ENCODE results near the gene AOAH.

Gene AOAH

DNA sequence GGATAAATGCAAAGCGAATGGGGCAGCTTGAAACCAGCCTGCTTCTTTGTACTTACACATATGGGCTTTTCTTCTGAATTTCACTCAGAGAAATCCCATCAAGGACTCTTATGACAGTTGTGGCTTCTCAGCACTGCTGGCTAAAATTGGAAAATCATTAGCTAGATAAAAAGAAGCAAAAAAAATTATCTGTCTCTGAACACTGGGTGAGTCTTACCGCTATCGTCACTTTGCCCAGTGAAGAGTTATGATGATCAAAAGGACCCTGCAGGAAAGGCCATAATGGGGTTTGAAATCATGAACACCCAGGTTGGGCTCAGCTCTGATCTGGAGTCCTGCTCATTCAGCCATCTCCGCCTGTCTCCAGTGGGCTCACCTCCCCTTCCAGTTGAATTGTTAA is 34.3 kb downstream of the AOAH start:
- no peak for DNase-seq

DNA sequence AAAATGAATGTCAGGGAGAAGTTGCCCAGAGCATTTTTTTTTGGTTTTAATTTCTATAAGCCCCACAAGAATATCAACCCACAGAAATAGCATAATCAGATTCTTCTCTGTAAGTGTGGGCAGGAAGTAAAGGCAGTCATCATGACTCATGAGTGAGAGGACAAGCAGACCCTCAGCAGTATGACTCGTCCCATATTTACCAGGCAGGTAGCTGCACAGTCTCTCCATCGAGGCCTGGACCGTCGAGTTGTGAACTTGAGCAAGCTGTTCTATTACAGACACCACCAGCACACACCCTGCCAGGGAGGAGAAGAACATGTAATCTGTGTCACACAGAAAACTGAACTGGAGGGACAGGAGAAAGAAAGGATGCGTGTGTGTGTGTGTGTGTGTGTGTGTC is 37.8 kb downstream of the AOAH start:
- DNase-seq = no peak

DNA sequence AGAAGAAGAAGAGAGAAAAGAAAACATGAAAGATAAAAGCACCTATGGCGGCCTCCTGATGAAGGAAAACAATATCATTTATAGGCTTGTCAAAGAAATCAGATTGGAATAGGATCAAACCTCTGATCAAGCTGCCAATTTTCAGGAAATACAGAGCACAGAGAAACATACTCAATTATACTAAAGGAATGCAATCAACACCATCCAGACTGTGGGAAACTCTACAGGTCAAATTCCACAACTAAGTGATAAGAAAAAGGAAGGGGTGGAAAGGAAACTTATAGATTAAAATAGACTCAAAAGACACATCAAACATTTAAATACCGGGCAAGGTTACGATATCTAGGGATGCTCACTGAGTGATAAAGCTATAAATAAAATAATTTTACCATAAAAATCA is 39.3 kb downstream of the AOAH start:
- no peak for DNase-seq

- no peak for DNase-seq
Measured at GRCh38 chr7:36683695-36684357, 40.5 kb downstream of the AOAH start.

GRCh38 chr7:36683111-36683510 is 41.2 kb downstream of the AOAH start:
- DNase-seq = no peak

DNA sequence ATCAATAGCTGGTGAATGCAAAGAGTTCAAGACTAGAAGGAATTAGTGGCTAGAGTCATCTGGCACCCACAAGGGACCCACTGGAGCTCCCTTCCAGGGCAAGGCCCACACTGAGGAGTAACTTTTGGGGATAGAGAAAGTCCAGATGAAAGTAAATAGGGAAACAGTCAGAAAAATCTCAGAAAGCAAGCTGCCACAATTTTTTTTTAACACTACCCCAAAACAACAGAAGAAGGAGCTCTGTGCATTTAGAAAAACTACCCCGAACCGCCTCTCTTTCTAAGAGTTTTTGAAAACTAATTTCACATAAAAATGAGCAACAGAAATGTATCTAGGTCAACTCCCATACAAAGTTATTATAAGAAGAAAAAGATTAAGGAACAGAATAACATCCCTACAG is 42.2 kb downstream of the AOAH start:
- DNase-seq = no peak

- no peak for DNase-seq
Measured at GRCh38 chr7:36677769-36678437, 46.4 kb downstream of the AOAH start.

DNA sequence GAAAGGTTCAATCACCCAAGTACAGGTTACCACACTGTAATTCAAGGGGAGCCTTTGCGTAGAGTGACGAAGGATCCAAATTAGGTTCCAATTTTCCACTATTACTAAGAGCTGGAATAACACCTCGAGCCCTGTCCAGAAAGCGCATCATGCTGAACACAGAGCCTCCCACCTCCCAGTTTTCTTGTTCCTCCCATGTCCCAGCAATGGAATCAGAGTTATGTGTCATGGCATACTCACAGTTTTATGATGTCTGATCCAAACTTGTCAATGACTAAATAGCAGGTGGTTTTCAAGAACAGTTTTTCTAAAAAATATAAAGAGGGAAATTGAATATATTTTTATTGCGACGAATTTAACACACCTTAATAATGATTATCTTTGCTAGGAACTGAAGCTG is 50.6 kb downstream of the AOAH start:
- DNase-seq = no peak

DNA sequence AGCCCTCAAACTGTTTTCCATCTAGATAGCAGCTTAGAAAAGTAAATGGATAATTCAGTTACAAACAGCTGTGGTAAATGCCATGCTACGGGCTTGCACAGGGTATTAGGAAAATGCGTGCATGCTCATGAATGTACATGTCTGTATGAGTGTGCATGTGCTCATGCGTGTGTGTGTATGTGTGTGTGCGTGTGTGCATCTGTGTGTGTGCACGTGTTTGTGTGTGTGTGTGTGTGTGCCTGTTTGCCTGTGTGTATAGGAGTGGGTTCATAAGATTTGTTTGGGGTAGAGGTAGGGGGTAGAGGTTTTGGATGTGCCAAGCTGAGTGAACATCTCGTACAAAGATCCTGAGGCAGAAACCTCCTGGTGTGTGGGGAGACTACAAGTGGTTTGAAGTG is 52.9 kb downstream of the AOAH start:
- no peak for DNase-seq

GRCh38 chr7:36670585-36671431 is 53.5 kb downstream of the AOAH start:
- peak; percentile 50 for DNase-seq

DNA sequence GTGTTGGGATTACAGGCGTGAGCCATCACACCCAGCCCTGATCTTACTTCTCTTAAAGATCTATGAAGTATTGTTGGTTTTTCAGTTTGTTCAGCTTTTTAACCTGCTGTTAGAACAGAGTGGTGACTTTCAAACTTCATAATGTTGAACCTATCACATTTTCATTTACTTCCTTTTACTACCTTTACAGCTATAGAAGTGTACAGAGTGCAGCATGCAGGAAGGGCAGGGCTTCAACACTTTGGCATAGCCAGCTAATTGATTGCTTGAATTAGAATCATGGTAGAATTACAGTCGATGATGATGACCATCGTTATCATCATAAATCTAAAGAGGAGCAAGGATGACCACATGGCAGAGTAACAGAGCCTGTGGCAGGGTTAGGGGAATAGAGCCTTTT is 55.5 kb downstream of the AOAH start:
- DNase-seq = no peak

GRCh38 chr7:36668080-36668479 is 56.2 kb downstream of the AOAH start:
- no peak for DNase-seq

GRCh38 chr7:36667007-36667745 is 57.1 kb downstream of the AOAH start:
- no peak for DNase-seq

GRCh38 chr7:36663481-36663880 is 60.8 kb downstream of the AOAH start:
- DNase-seq = no peak

DNA sequence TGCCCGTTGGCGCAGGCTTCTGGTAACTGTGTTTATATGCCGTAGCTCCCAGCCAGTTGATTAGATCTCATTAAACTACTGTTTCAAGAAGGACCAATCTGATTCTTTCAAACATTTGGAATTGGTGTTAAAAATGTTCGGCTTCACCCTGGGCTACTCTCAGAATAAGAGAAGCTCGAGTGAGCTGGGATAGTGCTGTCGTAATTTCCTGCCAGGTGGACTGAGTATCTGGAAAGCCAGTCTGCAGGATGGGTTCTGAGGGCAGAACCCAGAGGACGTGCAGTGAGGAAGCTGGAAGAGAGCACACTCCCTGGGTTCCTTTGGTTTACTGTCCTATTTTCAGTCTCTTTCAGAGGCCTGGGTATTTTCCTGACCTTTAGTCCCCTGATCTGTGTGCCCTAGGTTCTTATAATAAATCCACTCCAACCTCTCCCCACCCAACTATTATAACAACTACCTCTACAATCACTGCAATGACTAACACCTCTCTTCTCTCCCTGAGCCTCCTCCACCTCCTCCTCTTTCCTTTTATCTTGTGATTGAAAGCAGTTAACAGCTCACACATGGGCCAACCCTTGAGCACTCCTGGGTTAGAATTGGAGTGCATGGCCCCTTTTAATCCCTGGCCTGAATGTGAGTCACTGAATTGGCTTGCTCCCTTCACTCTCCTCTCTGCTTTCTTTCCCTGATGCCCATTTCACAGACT is 63.0 kb downstream of the AOAH start:
- peak; percentile 47 for DNase-seq

DNA sequence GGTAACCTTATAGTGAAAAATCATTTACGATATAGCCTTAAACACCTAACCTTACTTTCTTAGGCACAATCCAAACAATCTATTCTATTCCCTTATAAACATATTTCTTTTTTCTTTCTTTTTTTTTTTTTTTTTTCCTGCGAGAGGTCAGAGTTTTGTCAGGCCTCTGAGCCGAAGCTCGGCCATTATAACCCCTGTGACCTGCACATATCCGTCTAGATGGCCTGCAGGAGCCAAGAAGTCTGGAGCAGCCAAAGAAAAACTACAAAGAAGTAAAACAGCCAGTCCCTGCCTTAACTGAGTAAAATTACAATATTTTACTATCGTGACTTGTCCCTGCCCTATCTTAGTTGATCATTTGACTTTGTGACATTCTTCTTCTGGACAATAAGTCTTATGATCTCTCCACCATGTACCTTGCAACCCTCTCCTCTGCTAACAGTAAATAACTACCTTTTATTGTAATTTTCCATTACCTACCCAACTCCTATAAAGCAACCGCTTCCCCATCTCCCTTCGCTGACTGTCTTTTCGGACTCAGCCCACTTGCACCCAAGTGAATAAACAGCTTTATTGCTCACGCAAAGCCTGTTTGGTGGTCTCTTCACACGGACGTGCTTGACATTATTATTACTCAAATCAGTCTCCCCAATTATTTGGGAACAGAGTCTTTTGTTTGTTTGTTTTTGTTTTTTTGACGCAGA is 64.5 kb downstream of the AOAH start:
- DNase-seq = no peak

- DNase-seq = peak; percentile 61
Measured at GRCh38 chr7:36659172-36659516, 65.2 kb downstream of the AOAH start.

DNA sequence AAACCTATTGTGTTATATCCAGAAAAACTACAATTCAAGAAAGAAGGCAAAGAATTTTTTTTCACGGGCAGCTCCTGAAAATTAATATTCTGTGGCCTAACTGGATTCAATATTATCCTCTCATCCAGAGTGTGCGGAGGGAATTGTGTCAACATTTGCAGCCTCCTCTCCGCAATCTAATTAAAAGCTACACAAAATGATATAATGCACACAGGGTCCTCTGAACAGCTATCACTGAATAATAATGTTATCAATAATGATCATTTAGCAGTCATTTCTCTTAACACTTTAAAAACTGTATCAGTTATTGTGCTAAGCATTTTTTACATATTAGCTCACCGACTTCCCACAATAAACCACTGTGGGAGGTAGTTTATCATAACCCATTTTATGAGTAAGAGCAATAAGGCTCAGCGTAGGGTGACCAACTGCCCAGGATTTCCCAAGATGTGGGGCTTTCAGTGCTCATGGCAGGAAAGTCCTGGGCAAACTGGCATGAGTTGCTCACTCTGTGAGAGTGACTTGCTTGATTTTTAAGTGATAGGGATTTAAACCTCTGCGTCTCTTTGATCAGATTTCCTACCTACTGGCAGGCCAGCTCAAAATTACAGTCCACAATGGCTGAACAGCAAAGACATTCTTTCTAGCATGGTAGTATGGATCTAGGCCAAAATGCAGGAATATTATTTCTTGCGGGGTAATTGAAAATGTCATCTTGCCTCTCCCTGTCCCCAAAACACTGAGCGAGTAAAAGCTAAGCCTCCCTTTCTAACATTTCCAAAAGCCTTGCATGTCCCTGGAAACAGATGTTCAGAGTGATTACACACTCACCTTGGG is 65.7 kb downstream of the AOAH start:
- DNase-seq = no peak

GRCh38 chr7:36657036-36657660 is 67.1 kb downstream of the AOAH start:
- DNase-seq = no peak

DNA sequence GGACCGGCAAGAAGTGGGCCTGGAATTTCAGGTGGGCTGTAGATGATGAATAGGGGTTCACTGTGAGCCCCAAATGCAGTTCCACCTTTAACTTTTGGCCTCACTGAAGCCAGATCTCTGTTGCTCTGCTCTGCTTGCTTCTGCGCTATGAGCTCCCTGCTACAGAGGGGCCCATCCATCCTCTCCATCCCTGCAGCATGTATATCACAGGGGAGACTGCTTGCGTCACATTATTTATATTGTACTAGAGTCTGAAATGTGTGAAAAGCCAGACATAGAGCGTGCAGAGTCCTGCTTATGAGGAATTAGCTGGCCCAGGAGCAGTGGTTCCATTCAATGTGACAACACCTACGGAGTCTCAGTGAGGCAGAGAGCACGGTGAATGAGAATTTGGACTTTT is 69.9 kb downstream of the AOAH start:
- no peak for DNase-seq
